G401.6 (cell line): ENCODE measurements around the gene TMEM123.

ENCODE experiments used
- FAIRE-seq: peaks from 2 replicates; lab custom pipeline; 2012; peaks lifted over from hg19 to GRCh38; lab: Jason Lieb, UNC

The TMEM123 gene

DNA sequence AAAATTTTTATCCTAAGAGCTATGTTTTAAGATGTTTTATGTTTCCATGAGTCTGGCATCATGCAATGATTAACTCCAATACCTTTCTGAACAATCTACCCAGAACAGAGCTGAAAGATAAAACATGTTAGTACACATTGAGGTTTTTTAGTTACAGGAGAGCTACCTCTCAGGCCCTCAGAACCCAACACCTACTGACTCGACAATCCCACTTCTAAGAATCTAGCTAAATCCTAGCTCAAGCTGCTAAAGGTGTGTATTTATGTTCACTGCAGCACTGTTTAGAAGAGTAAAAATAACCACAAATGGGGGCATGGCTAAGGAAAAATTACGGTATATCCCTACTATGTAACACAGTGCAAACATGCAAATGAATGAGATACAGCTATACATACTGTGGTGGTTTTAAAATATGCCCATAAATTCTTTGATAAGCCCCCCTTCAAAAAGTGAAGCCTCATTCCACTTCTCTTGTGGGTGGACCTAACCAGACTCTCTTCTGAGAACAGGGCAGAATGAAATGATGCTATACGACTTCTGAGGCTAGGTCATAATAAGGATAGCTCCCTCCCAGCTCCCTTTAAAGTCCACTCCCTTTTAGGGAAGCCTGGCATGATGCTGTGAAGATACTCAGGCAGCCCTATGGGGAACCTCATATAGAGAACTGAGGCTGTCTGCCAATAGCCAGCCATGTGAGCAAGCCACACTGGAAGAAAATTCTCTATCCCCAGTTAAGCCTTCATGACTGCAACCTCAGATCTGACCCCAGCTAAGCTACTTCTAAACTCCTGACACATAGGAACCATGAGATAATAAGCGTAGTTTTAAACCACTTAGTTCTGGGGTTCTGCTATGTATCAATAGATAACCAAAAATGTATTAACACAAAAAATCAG, 29.5 kb downstream of the TMEM123 start:
- FAIRE-seq, result no peak

DNA sequence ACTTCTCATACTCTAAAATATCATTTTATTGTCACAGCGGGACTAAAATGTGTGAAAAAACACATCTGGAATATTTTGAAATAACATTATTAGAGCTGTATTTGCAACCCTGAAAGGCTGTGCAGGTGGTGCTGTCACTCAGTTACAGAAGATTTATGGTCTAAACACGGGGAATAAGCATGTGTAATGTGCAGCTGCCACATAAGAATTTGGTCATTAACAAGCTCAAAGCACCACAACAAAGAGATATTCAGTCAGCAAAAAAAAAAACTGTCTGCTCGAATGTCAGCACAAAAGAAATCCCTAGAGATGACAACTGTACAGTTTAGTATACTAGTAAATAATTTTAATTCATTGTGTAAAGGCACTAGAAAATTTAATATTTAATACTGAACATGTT, 31.3 kb downstream of the TMEM123 start:
- no peak for FAIRE-seq

DNA sequence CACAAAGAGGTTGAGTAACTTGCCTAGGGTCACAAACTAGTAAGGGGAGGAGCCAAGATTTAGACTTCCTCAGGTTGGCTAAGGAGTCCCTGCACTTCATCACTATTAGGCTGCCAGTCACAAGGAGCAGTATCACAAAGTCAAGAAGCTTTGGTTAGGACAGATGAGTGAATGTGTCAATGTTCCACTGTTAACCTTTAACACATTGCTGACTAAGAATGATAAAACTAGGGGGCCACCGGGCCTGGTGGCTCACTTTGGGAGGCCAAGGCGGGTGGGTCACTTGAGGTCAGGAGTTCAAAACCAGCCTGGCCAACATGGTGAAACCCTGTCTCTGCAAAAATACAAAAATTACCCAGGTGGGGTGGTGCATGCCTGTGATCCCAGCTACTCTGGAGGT, 32.0 kb downstream of the TMEM123 start:
- FAIRE-seq, result no peak

DNA sequence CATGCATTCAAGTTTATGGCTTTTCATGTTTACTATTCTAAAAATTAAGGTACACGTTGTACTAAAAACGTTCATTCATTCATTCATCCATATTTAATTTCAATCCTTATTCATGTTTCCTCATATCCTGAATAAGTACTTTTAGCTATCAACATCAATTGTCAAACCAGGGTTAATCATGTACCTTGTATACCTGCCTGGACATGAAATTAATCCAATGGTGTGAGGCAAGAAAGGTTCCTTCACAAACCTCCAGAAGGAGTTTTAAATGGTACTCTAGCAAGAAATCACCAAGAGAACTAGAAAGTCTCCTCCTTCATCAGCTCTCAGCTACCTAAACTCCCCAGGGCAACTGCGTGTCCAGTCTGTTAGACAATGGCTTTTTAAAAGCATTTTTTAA, 33.4 kb downstream of the TMEM123 start:
- no peak for FAIRE-seq

DNA sequence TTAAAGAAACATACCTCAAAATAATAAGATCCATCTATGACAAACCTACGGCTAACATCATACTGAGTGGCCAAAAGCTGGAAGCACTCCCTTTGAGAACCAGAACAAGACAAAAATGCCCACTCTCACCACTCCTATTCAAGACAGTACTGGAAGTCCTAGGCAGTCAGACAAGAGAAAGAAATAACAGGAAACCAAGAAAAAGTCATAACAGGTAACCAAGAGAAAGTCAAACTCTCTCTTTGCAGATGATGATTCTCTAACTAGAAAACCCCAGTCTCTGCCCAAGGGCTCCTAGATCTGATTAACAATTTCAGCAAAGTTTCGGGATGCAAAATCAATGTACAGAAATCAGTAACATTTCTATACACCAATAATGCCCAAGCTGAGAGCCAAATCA, 35.6 kb downstream of the TMEM123 start:
- FAIRE-seq, result no peak

DNA sequence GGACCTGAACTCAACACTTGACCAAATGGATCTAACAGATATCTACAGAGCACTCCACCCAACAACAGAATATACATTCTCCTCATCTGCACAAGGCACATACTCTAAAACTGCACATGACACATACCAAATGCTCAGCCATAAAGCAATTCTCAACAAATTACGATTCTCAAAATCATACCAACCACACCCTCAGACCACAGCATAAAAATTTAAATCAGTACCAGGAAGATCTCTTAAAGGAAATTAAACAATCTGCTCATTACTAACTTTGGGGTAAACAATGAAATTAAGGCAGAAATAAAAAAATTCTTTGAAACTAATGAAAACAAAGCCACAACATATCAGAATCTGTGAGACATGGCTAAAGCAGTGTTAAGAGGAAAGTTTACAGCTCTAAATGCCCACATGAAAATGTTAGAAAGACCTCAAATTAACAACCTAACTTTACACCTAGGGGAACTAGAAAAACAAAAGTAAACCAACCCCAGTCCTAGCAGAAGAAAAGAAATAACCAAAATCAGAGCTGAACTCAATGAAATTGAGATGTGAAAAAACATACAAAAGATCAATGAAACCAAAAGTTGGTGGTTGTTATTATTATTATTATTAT, 37.2 kb downstream of the TMEM123 start:
- FAIRE-seq, result no peak

DNA sequence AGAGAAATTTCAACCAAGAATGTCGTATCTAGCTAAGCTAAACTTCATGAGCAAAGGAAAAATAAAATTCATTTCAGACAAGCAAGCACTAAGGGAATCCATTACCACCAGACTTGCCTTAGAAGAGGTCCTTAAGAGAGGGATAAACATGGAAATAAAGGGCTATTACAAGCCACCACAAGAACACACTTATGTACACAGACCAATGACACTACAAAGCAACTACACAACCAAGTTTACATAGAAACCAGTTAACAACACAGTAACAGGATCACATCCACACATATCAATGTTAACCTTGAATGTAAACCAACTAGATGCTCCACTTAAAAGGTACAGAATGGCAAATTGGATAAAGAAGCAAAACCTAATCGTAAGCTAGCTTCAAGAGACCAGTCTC, 38.0 kb downstream of the TMEM123 start:
- FAIRE-seq, result no peak

DNA sequence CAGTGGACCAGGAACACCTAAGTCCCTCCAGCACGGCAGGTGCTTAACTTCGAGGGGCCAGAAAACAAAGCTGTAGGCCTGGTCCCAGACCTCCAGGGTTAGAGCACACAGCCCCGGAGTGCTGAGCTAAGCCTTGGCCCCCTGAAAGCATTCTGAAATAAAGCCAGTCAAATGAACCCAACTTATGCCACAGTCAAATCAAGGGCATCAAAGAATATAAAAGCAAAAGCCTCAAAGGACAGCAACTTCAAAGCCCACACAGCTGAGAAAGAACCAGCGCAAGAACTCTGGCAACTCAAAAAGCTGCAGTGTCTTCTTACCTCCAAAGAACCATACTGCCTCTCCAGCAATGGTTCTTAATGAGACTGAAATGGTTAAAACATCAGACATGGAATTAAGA, 39.1 kb downstream of the TMEM123 start:
- FAIRE-seq, result no peak

DNA sequence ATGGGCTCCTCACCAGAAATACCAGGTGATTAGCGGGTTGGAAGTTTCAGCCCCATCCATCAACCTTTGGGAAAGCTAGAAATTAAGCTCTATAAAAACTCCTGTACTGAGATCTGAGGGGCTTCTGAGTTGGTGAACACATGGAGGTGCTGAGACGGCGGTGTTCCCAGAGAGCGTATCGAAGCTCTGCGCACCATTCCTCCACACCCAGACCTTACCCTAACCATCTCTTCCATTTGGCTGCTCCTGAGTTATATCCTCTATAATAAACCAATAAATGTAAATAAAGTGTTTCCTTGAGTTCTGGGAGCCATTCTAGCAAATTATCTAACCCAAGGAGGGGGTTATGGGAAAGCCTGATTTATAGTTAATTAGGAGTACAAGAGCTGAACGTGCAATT, 41.4 kb downstream of the TMEM123 start:
- FAIRE-seq, result no peak

DNA sequence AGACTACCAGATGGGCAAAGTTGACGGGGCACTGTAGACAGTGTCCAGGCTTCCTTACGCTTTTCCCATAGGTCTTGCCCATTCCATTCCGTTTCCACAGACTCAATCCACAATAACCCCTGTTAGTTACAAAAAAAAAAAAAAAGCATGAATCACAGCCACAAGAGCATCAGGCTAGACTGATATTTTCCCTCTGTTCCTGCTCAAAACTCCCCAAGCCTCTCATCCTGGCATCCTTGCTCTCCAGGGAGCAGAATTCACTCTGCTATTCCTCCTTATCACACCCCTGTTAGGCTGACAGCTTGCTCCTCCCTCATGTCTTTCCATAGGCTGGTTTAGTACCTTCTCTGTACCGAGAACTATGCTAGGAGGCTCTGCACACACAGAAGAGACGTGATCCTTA, 42.2 kb downstream of the TMEM123 start:
- no peak for FAIRE-seq

DNA sequence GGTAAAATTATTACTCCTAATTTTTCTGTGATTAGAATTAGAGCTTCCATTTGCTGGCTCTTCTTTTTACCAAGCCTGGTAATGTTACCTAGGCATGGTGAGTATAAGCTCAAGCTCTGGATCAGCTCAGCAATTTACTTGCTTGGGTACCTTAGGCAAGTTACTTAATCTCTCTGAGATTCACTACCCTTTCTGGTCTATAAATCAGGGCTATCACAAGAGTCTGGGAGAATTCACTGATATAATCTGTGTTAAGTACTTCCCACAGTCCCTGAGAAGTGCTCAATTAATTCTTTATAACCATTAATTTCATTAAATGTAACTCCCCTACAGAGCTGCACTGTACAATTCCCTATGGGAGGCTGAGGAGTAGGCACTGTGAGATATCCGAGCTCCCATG, 44.2 kb downstream of the TMEM123 start:
- FAIRE-seq, result no peak

DNA sequence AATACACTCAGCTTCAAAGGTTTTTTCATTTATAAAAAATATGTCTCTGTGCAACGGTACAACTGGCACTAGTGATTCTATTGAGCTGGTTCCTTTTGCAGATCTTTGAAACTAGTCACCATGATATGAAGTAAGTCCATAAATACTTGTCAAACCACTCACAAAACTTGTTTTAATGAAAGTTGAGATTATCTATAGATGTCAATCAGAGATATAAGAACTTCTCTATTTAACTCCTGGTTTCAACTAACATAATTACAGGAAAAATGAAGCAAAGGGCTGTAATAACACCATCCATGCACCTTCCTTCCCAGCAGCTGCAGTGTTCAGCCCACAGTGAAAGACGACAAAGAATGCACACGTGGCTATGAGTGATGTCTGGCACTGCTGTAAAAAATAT, 44.7 kb downstream of the TMEM123 start:
- no peak for FAIRE-seq

DNA sequence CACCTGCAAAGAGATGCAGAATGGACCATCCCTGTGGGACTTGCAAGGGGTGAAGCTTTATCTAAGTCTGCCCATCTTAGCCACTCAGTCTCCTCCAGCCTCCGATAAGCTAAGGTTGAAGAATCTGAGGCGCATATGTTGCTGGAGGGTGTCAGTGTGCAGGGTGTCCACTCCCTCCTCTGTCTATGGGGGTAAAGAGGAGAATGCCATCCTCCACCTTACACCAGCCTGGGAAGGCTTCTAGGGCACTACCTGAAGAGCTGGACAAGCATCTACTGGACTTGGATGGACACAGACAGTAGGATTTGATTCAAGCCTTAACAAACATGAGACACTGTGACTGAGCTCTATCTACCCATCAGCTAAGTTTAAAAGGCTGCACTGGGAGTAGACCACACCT, 46.5 kb downstream of the TMEM123 start:
- FAIRE-seq, result no peak

DNA sequence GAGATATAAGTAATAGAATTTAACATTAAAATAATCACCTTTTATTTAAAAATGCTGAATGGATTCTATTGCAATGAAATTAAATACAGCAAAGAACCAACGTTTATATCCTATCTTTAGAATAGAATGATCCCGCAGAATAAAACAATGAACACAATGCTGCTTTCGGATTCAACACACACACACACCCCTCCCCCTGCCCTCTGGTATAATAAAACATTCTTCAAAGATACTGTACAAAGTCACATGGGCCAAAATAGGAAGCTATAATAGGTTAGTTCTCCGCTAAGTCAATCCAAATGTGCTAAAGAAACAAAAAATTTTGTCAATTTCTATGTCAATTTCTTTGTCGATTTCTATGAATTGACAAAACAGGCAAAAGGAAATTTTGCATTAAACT, 47.1 kb downstream of the TMEM123 start:
- no peak for FAIRE-seq

DNA sequence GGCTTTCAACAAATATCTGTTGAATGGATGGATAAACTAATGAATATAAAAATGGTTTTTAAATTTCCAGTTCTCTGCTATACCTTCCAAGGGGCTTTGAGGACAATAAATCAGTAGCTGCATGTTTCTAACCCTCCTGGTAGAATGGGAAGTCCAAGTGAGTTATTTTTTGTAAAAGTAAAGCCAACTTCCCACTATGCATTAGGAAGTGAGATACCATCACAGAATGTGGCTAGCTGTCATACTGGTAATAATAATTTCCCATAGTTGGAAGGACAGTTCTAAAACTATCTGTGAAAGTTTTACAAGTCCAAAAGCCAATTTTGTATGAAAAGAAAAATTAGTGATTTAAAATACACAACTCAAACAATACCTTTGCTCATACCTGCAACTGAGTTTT, 50.0 kb downstream of the TMEM123 start:
- no peak for FAIRE-seq

DNA sequence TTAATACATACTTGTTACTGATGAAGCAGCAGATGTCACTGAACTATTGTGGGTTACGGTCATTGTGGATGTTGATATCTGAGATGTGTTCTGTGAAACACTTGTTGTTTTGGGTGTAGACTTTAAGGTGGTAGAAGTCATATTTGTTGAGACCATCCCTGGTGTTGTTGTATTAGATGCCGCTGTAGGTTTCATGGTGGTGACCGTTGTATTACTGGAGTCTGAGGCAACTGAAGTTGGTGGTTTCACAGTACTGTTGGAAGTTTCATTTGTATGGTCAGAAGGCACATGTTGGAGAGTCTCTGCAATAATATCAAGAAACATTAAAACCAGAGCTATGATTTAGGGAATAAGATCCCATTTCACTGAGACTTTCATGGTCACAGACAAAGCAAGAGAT, 50.7 kb downstream of the TMEM123 start:
- FAIRE-seq, result no peak

DNA sequence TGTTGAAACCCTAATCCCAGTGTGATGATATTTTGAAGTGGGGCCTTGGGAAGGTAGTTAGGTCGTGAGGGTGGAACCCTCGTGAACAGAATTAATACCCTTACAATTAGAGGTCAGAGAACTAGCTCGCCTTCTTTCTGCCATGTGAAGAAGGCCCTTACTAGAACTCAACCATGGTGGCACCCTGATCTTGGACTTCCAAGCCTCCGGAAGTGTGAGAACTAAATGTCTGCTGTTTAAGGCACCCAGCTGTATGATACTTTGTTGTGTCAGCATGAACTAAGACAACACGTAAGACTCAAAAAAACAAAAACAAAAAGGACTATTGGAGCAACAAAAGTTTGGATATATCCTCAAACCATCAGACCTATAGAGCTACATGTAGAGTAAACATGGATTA, 52.0 kb downstream of the TMEM123 start:
- FAIRE-seq, result no peak

DNA sequence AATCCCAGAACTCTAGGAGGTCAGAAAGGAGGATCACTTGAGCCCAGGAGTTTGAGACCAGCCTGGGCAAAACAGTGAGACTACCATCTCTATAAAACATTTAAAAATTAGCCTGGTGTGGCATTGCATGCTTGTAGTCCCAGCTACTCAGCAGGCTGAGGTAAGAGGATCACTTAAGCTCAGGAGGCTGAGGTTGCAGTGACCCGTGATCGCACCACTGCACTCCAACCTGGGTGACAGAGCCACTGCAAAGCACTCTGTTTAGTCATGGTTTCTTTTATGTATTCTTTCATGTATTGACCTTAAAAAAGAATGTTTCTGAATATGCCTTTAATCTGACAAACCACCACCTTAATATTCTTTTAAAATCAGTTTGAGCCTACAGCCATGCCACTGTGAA, 53.4 kb downstream of the TMEM123 start:
- no peak for FAIRE-seq

DNA sequence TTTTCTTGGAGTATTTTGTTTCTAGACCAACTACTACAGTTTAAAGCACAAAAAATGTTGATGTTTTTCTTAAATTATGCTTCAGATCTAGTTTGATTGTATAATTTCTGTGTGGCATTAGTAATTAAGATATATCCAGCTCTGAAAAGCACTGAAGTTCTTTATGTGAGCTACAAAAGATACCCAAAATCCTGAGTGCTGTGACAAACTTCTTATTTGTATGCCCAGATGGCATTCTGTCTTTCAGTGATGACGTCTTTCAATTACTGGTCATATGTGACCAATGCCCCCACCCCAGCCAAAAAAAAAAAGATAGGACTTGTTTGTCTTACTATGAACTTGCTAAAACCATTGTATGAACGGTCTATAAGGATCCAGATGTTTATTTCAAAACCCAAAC, 54.3 kb downstream of the TMEM123 start:
- no peak for FAIRE-seq

DNA sequence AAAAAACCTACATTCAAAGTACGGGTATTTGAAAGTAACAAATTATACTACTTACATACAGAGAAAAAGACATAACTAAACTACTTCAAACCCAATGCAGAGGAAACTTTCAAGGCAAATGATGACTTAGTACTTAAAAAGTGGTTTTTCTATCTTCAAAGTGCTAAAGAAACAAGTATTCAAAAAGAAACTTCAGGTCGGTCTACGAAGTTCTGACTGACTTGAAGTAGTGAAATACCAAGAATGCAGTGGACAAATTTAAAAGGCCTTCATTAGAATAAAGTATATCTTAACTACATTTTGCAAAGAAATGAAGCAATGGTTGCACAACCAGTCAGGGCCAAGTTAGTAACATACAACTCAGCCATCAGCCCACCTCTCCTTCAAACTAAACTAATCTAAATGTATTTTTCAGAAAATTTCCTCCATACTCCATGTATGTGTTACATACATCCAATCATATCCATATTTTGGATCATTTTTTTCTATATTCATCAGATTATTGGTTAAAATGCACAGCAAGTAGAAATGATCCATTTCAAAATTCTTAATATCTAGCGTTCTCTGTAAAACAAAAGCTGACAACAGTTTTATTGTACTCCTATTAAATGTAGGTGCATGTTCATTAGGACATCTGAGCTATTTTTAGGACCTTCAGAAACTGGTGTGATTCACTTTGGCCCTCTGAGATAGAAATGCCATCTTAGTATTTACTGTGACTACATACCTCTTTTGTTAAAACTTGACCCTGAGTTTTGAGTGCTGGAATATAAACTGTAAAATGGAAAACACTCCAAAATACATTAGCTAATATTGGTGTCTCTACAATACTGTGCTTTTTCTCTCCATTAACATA, 55.6 kb downstream of the TMEM123 start:
- no peak for FAIRE-seq

DNA sequence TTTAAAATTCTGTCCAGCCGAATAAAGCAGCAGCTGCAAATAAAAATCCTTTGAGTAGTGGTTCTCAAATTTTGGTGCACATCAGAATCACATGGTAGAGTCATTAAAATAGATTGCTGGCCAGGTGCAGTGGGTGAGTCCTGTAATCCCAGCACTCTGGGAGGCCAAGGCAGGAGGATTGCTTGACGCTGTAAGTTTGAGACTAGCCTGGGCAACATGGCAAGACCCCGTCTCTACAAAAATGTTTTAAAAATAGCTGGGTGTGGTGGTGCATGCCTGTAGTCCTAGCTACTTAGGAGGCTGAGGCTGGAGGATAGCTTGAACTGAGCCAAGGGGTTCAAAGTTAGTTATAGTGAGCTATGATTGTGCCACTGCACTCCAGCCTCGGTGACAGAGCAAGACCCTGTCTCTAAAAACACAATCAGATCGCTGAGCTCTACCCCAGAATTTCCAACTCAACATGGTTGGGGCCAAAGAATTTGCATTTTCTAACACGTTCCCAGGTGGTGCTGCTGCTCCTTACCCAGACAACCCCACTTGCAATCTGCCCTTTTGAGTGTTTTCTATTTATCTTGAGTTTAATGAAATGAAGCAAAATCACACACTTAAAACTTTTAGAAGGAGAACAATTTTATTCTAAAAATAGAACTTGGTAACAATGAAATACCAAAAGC, 56.7 kb downstream of the TMEM123 start:
- no peak for FAIRE-seq

DNA sequence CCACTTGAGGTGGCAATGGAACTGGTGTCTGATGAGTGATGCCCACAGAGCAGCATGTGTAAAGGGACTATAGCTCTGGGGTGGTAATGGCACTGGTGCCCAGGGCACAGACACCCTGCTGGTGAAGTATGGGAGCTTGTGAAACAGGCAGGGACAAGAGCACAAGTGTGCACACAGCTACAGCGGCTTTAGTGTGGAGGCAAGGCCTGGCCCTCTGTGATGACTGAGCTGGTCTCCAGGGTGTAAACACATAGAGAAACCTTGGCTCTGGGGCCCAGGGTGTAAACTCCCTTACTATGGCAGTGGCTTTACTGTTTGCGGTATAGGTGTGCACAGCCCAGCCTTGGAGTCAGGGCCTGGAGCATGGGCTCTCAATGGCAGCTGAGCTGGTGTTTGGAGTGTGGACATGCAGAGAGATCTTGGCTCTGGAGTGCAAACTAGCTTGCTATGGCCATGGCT, 59.3 kb downstream of the TMEM123 start:
- no peak for FAIRE-seq
